Dedifferentiated amniotic fluid mesenchymal stem cell (primary cell): ENCODE results near the gene LMAN1.

ENCODE experiments used
- DNase-seq: peaks from one replicate; pipeline ENCODE4 v3.0.0-alpha.2; 2016; ENCODE audit errors: extremely low spot score

Gene LMAN1

DNA sequence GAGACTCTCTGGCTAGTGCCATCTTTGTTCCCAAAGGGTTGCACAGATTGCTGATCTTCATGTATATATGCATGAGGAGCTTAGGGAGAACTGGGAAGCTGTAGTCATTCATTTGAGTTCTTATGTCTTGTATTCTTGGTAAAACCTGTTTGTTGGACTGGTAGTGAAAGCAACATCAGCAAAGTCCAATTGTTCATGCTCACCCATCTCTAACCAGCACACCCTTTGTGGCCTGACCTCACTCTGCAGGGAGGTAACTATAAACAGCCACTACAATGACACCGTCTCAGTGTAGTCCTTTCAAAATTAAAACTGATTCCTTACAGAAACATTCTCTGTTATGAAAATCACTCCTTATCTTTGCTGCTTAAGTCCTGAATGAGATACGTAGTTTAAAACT is 13.9 kb upstream of the LMAN1 start:
- no peak for DNase-seq

DNA sequence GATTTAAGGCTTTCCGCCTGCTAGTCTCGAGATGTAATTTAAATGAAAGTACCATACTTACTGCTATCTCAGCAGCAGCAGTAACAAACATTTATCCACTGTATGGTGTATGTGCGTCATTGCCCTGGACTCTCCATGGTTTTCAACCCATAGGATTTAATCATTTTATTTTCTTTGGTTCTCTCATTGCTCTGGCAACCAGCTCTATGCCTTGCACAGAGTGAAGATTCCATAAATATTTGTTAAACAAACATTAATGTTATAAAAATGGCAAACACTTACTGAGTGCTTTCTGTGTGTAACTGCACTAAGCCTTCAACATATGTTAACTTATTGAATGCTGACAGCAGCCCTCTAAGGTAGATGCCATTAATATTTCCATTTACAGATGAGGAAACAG is 1.3 kb upstream of the LMAN1 start:
- DNase-seq = no peak

DNA sequence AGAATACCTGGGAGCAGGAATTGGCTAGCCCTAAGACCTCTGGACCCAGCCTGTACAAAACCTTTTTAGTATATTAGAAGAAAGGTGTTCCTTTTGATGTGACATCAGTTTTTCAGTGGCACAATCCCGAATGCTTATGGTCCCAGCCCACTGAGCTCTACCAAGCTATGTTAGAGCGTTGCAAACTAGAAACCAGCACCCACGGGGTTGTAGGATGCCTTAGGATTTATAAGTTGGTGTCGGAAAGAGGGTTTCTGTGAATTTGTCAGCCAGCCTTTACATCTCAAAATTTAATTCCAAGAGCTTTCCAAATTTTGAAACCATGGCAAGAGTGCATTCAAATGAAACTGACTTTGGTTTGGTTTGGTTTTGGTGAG is 499 bp upstream of the LMAN1 start:
- no peak for DNase-seq

DNA sequence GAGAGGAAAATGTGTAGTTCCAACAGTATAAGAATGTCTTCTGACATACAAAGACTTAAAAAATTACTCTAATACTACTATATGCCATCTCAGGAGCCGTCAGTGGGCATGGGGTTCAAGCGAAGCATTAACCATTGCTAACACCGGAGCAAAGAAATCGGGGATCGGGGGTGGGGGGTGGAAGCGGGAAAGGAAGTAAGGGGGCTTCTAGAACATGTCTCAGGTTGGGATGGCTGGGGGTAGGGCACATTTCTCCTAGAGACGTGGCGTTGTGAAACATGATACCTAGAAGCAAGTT is 702 bp downstream of the LMAN1 start:
- peak; percentile 60 for DNase-seq

DNA sequence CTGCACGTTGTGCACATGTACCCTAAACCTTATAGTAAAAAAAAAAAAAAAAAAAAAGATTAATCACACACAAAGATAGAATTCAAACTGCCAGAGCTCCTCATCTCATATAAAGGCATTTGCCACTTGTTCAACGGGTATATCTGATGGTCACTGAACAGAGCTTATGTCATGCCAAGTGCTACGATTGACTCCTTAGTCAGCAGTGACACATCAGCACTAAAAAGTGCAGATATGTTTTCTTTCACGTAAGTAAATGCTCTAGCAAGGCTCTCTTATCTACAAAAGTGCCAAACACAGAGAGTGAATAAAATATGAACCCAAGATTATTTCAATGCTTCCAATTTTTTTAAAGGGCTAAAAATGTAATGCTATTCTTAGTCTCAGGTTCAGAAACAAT is 1.1 kb downstream of the LMAN1 start:
- DNase-seq = peak; percentile 62

DNA sequence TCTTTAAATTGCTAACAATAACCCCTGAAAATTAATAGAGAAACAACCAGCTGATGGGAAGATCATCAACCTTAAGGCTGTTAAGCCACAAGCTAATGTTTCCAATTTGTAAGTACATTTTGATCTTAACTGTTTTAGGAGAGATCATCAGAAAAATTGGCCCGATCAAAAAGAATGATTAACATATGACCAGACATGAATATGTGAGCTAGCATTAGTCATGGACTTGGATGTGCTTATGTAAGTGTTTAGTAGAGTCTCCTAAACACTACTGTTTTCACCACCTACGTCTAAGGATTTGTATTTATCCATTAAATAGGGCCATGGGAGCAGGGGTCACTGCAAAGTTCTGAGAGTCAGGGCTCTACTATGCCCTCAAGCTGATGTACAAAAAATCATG is 4.3 kb downstream of the LMAN1 start:
- DNase-seq = no peak

DNA sequence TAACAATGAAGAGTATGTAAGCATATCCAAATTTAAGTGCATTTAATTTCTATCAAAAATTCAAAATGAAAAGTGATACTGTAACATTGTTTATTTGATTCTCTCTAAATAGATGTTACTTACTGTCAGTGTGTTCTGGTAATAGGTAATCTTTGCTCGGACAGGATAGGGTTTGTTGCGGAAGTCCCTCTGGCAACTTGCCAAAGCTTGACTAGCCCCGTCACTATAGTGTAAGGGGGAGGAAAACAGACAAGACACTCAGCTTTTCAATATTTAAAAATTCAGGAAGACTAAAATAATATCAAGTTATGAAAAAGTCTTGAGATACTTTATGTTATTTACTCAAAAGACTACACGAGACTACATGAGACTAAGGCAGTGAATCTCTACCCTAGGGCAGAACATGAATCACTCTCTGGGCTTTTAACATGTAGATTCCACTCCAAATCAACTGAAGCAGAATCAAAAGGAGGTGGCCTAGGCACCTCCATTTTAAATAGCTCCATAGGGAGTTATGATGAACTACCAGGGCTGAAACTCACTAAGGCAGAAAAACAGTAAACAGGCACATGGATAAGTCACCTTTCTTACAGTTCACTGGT is 5.9 kb downstream of the LMAN1 start:
- DNase-seq = no peak

DNA sequence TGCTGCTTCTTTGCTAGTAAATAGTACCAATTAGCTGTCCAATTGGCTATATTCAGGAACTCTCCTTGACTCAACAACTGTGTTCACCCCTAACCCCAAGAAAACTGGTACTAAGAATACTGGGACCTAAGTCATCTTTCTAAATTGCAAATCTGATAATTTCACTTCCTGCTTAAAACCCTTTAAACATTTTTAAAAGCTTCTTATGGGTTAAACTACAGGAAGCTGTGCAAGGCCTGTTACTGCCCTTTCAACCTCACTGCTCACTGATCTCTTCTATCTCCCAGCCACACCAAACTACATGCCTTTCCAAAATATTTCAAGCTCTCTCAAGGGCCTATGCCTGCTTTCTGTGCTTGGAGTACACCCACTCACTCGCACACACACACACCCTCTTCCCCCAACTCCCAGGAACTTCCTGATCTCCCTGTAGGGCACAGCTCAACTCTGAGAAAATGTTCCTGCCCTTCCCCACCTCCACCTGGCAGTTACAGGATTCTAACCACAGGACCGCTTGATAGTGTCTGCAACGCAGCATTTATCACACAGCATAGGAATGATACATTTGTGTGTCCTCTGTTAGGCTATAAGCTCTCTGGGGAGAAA is 6.7 kb downstream of the LMAN1 start:
- DNase-seq = no peak

DNA sequence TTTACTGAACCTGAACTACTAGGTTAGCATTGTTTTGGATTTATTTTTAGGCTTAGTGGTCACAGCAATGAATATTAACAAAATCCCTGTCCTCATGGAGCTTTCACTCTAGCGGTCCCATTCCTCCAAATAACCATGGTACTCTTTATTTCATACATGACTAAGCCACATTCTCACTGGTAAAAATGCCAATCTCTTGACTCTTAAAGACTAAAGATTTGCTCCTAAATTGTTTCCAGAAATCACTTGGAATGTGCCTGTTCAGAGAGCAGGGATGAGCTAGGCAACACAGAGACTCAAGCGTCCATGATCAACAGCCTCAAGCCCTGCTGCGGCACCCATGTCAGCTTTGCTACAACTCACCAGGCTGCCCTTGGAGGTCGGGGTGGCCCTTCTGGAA is 13.5 kb downstream of the LMAN1 start:
- DNase-seq = no peak

DNA sequence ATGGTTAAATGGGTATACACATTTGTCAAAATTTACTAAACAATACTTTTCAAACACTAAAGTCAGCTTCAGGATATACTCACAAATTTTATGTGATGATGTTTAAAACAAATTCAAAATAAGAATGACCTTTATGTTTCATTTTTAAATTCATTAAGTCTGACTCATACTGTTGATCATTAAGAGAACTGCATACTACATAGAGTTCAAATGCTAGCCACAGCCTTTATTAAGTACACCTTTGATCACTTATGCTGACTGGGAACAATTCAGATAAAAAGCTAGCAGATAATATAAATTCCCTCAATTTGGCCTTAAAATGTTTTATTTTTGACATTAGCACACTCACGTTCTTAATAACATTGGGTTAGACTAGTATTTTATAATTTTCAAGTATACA is 14.1 kb downstream of the LMAN1 start:
- no peak for DNase-seq

DNA sequence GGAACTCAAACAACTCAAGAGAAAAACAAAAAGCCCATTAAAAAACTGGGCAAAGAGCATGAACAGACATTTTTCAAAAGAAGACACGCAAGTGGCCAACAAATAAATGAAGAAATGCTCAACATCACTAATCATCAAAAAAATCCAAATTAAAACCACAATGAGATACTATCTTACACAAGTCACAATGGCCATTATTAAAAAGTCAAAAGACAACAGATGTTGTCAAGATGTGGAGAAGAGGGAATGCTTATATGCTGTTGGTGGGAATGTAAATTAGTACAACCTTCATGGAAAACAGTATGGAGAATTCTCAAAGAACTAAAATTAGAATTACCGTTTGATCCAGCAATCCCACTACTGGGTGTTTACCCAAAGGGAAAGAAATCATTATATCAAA is 15.1 kb downstream of the LMAN1 start:
- no peak for DNase-seq

DNA sequence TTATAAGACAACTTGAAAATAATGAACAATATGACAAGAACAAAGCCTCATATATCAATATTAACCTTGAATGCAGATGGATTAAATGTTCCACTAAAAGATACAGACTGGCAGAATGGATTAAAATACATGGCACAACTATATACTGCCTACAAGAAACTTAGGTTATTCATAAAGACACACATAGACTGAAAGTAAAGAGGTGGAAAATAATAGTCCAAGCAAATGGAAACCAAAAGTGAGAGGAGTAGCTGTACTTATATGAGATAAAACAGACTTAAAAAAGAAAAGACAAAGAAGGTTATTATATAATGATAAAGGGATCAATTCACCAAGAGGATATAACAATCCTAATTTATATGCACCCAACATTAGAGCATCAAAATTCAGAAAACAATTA is 18.2 kb downstream of the LMAN1 start:
- no peak for DNase-seq

DNA sequence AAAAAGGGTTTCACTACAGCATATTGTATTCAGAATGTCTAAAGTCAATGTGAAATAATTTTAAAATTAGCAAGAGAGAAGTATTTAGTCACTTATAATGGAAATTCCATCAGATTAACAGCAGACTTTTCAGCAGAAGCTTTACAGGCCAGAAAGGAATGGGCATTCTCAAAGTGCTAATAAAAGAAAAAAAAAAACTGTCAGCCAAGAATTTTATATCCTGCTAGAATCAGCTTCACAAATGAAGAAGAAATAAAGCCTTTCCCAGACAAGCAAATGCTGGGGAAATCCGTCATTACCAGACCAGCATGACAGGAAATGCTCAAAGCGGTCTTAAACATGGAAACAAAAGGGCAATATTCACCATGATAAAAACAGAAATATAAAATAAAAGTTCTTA is 18.8 kb downstream of the LMAN1 start:
- no peak for DNase-seq

DNA sequence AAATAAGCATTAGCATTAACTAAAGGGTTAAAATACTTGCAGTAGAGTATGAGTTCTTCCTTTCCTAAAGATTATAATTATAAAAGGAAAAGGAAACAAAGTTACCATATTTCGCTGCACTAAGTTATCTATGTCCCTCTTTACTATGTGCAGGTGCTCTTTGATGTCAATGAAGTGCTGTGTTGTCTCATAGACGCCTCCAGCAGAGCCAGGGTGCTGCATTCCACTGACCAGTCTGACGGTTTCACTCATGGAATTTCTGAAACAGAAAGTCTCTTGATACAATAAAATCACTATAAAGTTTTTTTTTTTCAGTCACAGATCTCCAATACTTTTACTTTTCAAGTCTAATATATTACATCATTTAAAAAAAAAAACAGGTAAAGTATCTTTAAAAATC is 26.1 kb downstream of the LMAN1 start:
- no peak for DNase-seq

DNA sequence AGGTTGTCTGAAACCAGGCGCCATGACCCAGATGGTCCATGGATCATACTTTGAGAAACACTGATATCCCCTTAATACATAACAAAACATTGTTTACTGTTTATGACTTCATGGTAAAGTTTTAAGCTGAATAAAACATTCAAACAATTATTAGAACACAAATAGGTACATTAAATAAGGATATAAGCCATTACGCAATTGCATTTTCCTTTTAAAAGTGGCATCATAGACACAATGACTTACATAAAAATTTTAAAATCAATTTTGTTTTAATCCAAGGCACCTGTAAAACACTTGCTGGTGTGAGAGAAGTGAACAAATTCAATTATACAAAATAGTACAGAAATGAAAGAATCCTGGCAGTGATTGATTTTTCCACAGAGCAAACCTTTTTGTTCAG is 30.4 kb downstream of the LMAN1 start:
- no peak for DNase-seq

DNA sequence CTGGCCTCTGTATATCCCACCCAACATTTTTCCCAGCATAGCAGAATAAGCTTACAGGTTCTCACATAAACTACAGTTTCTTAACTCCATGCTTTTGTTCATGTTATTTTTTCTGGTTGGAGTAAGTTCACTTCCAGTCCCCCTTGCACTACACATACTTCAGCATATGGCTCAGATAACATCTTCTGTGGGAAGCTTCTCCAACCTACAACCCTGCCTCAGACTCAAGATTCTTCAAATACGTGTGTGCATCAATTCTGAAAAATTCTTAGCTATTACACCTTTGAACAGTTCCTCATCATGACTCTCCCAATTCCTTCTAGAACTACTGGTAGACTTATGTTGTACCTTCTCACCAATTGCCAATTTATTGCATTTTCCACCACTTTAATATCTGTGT is 33.1 kb downstream of the LMAN1 start:
- DNase-seq = no peak

DNA sequence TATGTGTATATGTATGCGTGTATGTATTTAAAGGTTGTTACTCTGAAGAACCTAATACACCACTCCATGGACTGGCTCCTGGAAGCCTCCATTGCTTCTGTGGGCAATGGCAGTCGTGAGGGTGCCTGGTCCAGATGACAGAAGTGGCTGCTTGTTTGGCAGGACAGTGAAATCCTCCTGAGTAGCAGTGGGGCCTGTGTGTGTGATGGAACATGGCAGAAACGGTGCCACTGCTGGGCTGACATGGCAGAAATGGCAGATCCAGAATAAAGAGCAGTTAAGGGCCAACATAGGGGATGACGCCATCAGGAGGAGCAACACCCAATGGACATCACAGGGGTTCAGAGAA is 34.5 kb downstream of the LMAN1 start:
- no peak for DNase-seq

DNA sequence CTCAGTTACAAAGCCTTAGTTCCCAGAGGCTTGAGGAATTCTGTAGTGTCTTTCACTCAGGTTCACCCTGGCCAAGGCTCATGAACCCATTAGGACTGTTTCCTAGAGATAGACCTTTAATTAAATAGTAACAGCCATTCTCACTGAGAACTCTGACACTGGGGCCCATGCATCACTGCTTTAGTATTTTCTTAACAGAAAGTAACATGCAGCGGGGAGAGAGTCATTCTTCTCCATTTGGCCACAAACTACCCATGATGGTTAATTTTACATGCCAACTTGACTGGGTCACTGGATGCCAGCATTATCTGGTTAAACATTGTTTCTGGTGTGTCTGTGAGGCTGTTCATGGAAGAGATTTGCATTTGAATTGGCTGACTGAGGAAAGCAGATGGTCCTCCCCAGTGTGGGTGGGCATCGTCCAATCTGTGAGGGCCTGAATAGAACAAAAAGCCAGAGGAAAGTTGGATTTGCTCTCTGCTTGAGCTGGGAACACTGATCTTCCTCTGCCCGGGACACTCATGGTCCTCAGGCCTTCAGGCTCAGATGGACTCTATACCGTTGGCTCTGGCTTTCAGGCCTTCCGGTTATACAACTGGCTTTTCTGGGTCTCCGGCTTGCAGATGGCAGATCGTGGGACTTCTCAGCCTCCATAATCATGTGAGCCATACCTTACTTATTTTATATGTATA is 35.0 kb downstream of the LMAN1 start:
- DNase-seq = no peak

DNA sequence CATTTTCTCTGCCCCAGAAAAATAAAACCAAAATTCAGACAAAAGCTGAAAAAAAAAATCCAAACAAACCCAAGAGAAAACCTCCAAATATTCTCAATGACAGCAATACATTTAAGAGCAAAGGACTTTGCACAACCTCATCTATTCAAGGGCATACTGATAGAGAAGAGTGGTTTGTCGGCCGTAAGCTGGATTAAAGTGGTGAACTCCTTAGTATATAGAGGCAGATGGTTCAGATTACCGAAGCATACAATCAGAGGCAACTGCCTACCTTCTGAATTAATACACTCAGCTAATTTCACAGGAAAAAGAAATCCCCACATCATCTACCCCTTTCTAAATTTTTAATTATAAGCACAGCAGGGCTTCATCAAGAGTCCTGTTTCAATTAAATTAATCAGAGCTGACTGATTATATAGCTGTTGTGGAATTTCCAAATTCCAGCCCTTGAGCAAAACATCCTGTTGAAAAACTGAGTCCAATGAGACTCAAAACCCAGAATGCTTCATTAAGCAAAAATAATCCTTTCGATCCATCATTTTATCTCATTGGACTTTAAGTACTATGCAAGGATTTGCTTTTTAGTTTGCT is 40.5 kb downstream of the LMAN1 start, which contains the start of gene CPLX4:
Gene CPLX4 (minus strand): TSS at position 190 of the 591 bp plus-strand sequence. CDS start 187 bp downstream, at position 3.
- no peak for DNase-seq

DNA sequence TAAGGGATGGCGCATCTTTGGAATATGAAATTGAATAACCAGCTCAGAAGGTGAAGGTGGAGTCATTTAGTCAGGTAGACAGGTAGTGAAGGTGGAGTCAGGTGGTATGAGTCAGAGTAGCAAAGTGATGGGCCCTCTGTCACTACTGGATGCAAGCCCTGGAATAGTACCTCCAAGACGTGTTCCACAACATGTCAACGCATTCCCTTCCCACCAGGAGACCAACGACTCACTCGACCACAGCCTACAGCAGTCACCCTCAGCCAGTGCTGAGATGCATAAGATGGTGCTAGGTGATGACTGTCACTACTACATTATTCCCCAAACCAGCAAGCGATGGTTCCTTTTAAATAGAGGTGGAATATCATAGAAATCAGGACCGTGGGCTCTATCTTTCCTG is 47.4 kb downstream of the LMAN1 start:
- DNase-seq = no peak

DNA sequence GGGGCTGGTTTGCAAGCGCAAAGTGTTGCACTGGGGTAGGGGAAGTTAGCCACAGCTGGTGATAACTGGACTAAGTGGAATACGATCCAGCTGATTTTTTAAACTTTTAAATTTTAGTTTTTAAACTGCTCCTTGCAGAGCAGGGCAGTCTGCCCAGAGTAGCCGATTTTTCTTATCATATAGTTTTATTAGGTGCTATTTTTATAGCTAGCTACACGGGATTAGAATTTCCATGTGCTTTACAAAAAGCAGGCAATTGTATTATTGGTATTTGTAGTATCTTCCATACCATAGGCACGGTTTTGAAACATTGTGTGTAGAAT is 50.2 kb downstream of the LMAN1 start:
- DNase-seq = no peak

DNA sequence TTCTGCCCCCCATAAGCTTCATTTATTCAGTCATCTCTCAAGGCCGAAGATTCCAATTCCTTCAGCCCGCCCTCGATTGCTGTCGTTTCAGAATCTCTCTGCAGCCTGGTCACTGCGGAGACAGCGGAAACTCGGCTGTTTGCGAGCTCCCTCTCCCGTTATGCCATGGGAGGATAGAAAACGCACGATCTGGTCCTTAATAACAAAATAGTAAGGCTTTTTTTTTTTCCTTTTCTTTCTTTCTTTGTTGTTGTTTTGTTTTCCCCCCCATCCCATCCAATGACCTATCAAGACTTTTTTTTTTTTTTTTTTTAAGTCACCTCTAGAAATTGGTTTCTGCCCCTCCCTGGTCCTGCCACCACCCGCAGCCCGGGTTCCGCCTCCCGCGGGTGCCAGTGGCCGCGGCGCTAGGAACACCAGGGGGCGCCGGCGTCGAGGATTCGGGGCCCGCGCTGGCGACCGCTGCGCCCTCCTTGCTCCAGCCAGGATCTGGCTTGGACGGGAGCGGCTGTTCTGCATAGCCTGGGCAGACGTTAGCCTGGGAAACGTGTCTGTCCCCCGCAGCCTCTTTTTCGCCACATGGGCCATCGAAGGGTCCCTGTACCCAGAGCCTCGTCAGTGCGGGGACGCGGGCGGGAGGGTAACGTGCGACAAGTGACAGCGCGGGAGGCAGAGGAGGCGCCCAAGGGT is 50.7 kb downstream of the LMAN1 start:
- peak; percentile 33 for DNase-seq

DNA sequence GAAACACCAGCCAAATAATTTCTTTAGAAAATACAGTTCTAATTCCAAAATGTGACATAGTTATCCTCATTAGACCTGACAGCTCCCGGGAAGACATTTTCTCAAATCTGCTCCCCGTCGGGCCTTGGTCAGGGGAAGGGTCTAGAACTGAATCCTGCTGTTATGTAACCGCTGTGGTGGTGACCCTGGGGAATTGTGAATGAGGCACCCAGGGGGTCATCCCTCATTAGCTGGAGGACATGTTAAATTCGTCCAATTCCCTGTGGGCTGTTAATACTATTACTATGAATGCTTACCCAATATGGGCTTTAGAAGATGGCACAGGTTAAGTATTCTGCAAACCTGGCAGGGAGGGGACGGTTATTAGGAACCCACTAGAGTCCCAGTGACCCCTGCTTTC is 52.4 kb downstream of the LMAN1 start:
- no peak for DNase-seq
